K562 (cell line): Measurements from ENCODE around the gene C16orf86. TPM values are rescaled to one million over a fixed set of nuclear protein-coding genes. Genes with fewer than 3 reads are reported as not detected.

Experiments used
- ARID4B ChIP-seq: sonication (generic); formaldehyde crosslinking; IDR thresholded peaks from 2 replicates; pipeline ENCODE4 v1.8.0; 2022; ENCODE audit warnings: mild to moderate bottlenecking, missing genetic modification reagents
- CBX8 ChIP-seq: fragments of 200-600 bp; sonication (generic); IDR thresholded peaks from 2 replicates; pipeline ENCODE4 v1.6.1; 2012; ENCODE audit warnings: borderline replicate concordance, mixed run types, low read depth, mild to moderate bottlenecking, moderate library complexity, mixed read lengths, low read length, control low read depth, inconsistent platforms; ENCODE audit not compliant: poor library complexity, severe bottlenecking; ENCODE audit errors: extremely low read depth
- CLOCK ChIP-seq: fragments of 250-450 bp; sonication (Bioruptor Pico); IDR thresholded peaks from 2 replicates; pipeline ENCODE4 v1.4.0; 2020; ENCODE audit warnings: mild to moderate bottlenecking, moderate library complexity, borderline replicate concordance
- CREM ChIP-seq: IDR thresholded peaks from 2 replicates; pipeline ENCODE4 v1.6.1; 2014; ENCODE audit warnings: antibody characterized with exemption, low read depth
- FOXP1 ChIP-seq: sonication (generic); formaldehyde crosslinking; IDR thresholded peaks from 2 replicates; pipeline ENCODE4 v1.8.0; 2022; ENCODE audit warnings: mild to moderate bottlenecking, missing genetic modification reagents
- HDAC6 ChIP-seq: IDR thresholded peaks from 2 replicates; pipeline ENCODE4 v1.6.1; 2012; ENCODE audit warnings: low read depth, mild to moderate bottlenecking, control low read depth, inconsistent platforms, low read length, moderate library complexity
- HNRNPUL1 ChIP-seq: fragments of 200-400 bp; formaldehyde crosslinking; IDR thresholded peaks from 2 replicates; pipeline ENCODE4 v1.6.1; 2017; ENCODE audit warnings: low read length
- JUND ChIP-seq, 2 experiments: IDR thresholded peaks; 2 replicates in 1 of 2; 3 replicates in 1 of 2; pipeline ENCODE4 v1.6.1; 2011; ENCODE audit warnings: borderline replicate concordance in 2 of 2, low read depth in 2 of 2, low read length in 2 of 2, improper control_type of control experiment in 1 of 2, missing biosample characterization in 1 of 2, missing genetic modification characterization in 1 of 2, missing genetic modification reagents in 1 of 2
- MAX ChIP-seq: sonication (generic); formaldehyde crosslinking; IDR thresholded peaks from 2 replicates; pipeline ENCODE4 v1.9.0; 2022; ENCODE audit warnings: mild to moderate bottlenecking, missing genetic modification reagents
- RFX1 ChIP-seq: fragments of 450-650 bp; IDR thresholded peaks from 2 replicates; pipeline ENCODE4 v1.6.1; 2016; ENCODE audit warnings: mild to moderate bottlenecking, moderate library complexity
- STAT6 ChIP-seq: sonication (generic); formaldehyde crosslinking; IDR thresholded peaks from 2 replicates; pipeline ENCODE4 v1.8.1; 2023; ENCODE audit warnings: mild to moderate bottlenecking, missing genetic modification reagents
- YY1 ChIP-seq, 3 experiments: IDR thresholded peaks; 2 replicates each; pipeline ENCODE4 v1.6.1; 2011; ENCODE audit warnings: low read length in 2 of 3, mild to moderate bottlenecking in 2 of 3, moderate library complexity in 2 of 3, borderline replicate concordance in 1 of 3, control low read depth in 1 of 3, low read depth in 1 of 3; ENCODE audit not compliant: insufficient read depth in 3 of 3, insufficient replicate concordance in 2 of 3, control insufficient read depth in 1 of 3, insufficient read length in 1 of 3; ENCODE audit errors: extremely low read depth in 1 of 3
- ZFP1 ChIP-seq: fragments of 450-650 bp; formaldehyde crosslinking; IDR thresholded peaks from 2 replicates; pipeline ENCODE4 v1.4.0; 2020; ENCODE audit warnings: mild to moderate bottlenecking, mixed read lengths
- polyA plus RNA-seq, 8 experiments: library from polyadenylated mRNA; depleted of rRNA in 4 of 8; stranded (reverse) in 5 of 8; unstranded in 3 of 8; fragments of >200 nt; fragmentation: Nextera tagmentation in 2 of 8; fragmentation: Illumina TruSeq in 1 of 8; extraction: Ambion mirVana in 2 of 8; extraction: Trizol in 1 of 8; gene quantifications; 2 replicates each; pipeline versions ENCODE4 v1.2.1 to v1.2.3, GENCODE V29; 2011 to 2014; ENCODE audit warnings: inconsistent platforms in 1 of 8, missing spikeins in 1 of 8
- total RNA-seq, 7 experiments: library from RNA; depleted of rRNA in 6 of 7; stranded (reverse); fragments of >200 nt in 6 of 7; fragmentation: Illumina TruSeq in 2 of 7; extraction: Trizol in 2 of 7; gene quantifications; 2 replicates each; pipeline versions ENCODE4 v1.2.1 to v1.2.3, GENCODE V29; 2011 to 2021; ENCODE audit warnings: low replicate concordance in 1 of 7

Gene C16orf86
- total and polyA plus RNA-seq, 9 of the 15 experiments (the other 6 are each of a cell fraction or from before 2014, with no cell fraction given): 0.13 to 1.2 (median 0.27) TPM; not detected in 3

GRCh38 chr16:67660564-67661028, 6.0 kb upstream of the C16orf86 start, which contains the start of gene PARD6A (continued):
- peak; percentile 87 for TF ChIP-seq JUND (IDR thresholded peaks at IDR 0.05; ENCODE audit: borderline replicate concordance, low read depth, low read length)
- TF ChIP-seq JUND (tag; IDR thresholded peaks at IDR 0.05; ENCODE audit: borderline replicate concordance, low read depth, low read length): peak; percentile 64; the same call in 1 of the 3 replicates
- peak; percentile 92 for TF ChIP-seq RFX1
- TF ChIP-seq YY1 (IDR thresholded peaks at IDR 0.05; ENCODE audit: borderline replicate concordance in 1 of 3, control insufficient read depth in 1 of 3, extremely low read depth in 1 of 3, insufficient read depth in 3 of 3, insufficient read length in 1 of 3, insufficient replicate concordance in 2 of 3, low read depth in 1 of 3, low read length in 2 of 3): peak in 1 of 3 experiments; percentile 29
- TF ChIP-seq CLOCK: no peak
- TF ChIP-seq HNRNPUL1: no peak
- TF ChIP-seq MAX (CRISPR knock-in tag): no peak; the same call in 1 of the 2 replicates
- TF ChIP-seq ARID4B (CRISPR knock-in tag): peak; percentile 58; the same call in 1 of the 2 replicates
- no peak for TF ChIP-seq HDAC6
- TF ChIP-seq CBX8: no peak
- TF ChIP-seq STAT6 (CRISPR knock-in tag): 0 out of 2 replicates have a peak, but pooled peaks have one; percentile 76
- peak; percentile 99 for TF ChIP-seq CREM
- TF ChIP-seq FOXP1: no peak
- TF ChIP-seq ZFP1 (CRISPR knock-in tag): no peak
